CD4-positive, alpha-beta T cell treated with Interleukin-4 for 1 hour (primary cell): ENCODE data around the gene LHFPL6.
A peak's percentile ranks its signal among the peaks of the same experiment; 100 is the strongest.

Source experiments
- DNase-seq, 2 donors: peaks; one replicate each; pipeline ENCODE4 v3.0.0-alpha.2; 2020 to 2022

Gene LHFPL6

GRCh38 chr13:39602614-39603366, at the start of gene LHFPL6:
Gene LHFPL6, minus strand, starts transcription at chr13:39603193.
- DNase-seq: peak; percentile 29 to 32

DNA sequence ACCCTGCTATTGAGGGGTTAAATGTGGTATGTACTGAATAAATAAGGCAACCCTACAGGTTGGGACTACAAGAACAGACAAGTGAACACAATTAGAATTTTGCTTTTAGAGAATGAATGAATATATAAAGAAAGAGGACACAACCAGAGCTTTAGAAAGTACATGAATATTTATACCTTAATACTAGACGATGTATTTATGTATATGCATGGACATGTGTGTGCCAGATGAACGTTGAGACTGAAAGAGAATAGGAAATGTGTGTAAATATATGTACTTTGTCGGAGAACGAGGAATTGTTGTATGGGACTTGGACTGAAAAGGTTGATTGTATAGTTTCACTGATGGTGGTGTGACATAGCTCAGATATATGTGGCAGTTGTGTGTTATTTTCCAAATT, 43.1 kb upstream of the LHFPL6 start:
- DNase-seq: no peak

- DNase-seq: no peak
Measured at GRCh38 chr13:39641645-39642044, 38.7 kb upstream of the LHFPL6 start.

- DNase-seq: no peak
Measured at GRCh38 chr13:39637890-39638289, 34.9 kb upstream of the LHFPL6 start.

DNA sequence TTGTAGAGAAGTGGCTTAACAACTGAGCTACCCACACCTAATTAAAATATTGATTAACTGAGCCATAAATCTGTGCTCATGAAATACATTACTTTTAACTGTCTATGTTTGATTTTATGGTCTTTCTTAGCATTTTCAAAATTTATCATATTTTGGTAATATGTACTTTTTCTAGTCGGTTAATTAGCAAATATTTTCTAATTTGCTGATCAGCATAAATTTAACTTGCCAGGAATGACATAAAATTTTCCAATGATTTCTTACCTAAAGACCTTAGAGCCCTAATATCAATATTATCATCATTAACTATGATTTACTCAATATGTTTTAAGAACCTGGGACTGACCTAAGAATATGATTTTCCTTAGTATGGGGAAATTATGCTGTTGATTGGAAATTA, 32.6 kb upstream of the LHFPL6 start:
- DNase-seq: no peak

- DNase-seq: no peak
Measured at GRCh38 chr13:39632994-39633393, 30.0 kb upstream of the LHFPL6 start.

DNA sequence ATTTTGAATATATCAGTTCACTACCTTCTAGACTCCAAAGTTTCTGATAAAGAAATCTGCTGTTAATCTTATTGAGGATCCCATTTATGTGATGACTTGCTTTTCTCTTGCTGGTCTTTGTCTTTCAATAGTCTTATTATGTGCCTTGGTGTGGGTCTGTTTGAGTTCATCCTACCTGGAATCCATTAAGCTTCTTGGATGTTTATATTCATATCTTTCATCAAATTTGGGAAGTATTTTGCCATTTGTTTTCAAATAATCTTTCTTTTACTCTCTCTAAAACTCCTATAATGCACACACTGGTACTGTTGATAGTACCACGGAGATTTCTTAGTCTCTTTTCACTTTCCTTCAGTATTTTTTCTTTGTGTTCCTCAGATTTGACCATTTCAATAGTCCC, 28.3 kb upstream of the LHFPL6 start:
- DNase-seq: no peak

DNA sequence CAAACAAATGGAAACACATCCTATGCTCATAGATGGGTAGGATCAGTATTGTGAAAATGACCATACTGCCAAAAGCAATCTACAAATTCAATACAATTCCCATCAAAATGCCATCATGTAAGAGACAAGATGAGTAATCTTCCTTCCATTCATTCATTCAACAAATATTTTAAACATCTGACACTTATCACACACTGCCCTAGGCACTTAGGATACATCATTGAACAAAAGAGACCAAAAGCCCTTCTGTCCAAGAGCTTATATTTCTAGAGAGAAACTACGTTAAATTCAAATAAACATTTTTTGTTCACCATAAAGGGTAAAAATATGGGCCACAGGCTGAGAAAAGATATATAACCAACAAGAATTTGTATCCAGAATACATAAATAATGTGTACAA, 20.5 kb upstream of the LHFPL6 start:
- DNase-seq: no peak

GRCh38 chr13:39618561-39618960, 15.6 kb upstream of the LHFPL6 start:
- DNase-seq: no peak

- peak; percentile 20 to 55 for DNase-seq
Measured at GRCh38 chr13:39616087-39616694, 13.2 kb upstream of the LHFPL6 start.

GRCh38 chr13:39612023-39612637, 9.1 kb upstream of the LHFPL6 start:
- peak; percentile 38 to 57 for DNase-seq

DNA sequence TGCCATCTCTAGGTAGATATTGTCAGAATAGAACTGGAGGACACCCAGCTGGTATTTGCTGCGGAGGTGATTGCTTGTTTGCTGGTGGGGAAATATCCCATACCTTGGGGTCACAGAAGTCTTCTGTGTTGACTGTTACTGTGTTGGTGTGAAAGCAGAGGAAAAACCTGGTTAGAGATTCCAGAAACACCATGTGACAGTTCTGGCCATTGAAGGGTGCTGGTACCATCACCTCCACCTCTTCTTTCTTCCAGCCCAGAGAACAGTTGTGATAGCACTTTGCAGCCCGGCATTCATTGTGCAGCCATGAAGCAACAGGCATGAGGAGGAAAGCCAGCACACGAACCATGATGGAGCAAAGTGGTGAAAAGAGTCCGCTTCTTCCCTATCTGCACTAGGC, 4.9 kb upstream of the LHFPL6 start:
- no peak for DNase-seq

- DNase-seq: no peak
Measured at GRCh38 chr13:39605677-39606320, 2.8 kb upstream of the LHFPL6 start.

DNA sequence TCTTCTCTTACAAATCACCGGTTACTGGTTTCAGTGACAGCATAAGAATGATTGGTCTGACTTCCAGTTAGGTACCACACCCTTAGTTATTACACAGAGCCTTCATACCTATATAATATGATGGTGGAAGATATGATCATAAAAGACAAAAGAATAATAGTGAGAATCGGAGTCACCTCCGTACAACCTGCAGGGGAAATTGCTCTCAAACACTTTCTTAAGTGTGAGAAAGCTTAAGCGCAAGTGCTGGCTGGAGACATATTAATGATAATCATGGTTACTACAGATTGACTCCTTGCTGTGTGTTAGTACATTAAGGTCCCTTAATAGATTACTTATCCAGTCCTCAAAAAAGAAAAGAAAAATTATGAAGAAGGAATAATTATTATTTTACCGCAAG, 1.8 kb upstream of the LHFPL6 start:
- no peak for DNase-seq

DNA sequence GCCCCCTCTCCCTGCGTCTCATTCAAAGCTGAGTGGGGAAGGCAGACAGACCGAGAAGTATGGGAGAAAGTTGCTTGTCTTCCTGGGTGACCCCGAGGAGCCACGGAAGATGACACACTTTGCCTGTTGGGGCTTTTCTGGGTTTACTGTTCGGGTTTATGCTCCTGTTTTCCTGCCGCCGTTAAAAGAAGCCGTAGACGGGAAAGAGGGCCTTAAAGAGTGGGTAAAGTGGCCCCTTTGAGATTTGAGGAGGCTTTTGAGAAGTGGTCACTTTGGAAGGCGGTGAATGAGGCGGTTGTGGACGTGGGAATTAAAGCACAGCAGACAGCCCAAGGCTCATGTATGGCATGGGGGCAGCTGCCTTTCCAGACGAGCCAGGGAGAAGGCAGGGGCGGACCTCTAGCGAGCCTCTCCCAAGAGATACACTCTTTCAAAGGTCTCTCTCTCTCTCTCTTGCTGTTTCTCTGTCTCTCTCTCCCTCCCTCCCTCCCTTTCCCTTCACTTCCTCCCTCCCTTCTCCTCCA, 493 bp upstream of the LHFPL6 start:
- no peak for DNase-seq

GRCh38 chr13:39602277-39602613, 748 bp downstream of the LHFPL6 start:
- DNase-seq: no peak

GRCh38 chr13:39601636-39602035, 1.4 kb downstream of the LHFPL6 start:
- DNase-seq: no peak

GRCh38 chr13:39600766-39601165, 2.2 kb downstream of the LHFPL6 start:
- DNase-seq: no peak

DNA sequence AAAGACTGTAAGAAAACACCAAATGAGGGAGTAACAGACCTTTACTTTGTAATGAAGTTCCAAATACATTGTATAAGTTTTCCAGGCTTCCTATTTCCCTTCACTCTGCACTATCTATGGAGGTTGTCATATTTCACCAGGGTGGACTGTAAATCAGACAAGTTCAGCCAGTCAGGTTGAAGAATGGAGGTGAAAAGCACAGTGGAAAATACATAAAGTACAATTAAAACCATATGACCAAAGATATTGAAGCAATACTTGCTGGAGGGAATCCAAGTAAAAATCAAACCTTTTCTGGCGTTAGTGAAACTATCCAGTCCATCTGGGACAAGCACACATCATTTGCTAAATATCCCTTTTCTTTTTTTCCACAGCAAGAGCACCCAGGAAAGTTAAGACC, 3.2 kb downstream of the LHFPL6 start:
- no peak for DNase-seq

DNA sequence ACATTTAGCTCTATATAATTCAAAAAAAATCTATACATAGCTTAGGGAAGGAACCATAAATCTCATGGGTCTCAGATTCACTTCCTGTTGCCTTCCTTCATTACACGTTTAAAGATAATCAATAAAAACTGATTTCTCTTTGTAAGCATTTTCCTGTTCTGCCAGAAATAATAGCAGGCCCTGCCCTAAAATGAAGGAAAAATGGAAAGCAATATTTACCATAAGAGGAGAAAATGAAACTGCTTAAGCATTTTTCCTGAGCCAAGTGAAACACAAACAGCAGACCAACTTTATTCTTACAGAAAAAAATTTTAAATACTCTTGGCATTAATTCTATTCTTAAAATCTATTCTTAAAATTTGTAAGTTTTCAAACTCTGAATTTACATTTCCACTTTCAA, 4.0 kb downstream of the LHFPL6 start:
- no peak for DNase-seq

GRCh38 chr13:39597838-39598237, 5.2 kb downstream of the LHFPL6 start:
- no peak for DNase-seq

GRCh38 chr13:39596685-39597084, 6.3 kb downstream of the LHFPL6 start:
- DNase-seq: no peak

GRCh38 chr13:39596176-39596575, 6.8 kb downstream of the LHFPL6 start:
- DNase-seq: no peak
